ENCODE results near the gene DUSP1.

Gene DUSP1

DNA sequence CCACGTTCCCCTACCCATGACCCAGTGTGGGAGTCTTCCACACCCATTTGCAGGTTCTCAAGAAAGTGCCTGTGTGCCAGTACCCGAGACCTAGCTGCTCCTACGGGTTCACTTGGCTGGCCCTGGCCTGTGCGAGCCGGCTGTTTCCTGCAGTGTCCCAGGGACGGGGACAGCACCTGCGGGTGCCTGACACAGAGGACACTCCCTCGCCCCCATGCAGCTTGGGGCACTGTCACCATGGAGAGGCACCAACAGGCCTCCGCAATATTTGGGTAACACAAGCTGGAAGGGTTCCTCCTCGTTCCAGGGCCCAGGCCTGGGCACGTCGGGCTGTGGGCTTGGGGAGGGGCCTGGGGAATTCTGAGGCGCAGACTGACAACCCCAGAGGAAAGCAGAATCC, 41.4 kb downstream of the DUSP1 start:
- TF ChIP-seq CTCF (IDR thresholded peaks at IDR 0.05; ENCODE audit: low read depth, low read length, missing control alignments), result no peak
- no peak overlapping the region for H3K4me3 ChIP-seq (ENCODE audit: low read depth, low read length)
- no peak for DNase-seq (ENCODE audit: low read depth)
- in situ Hi-C loops (cut with HindIII; ENCODE audit: low sequenced_read_pairs), result no loop called here

DNA sequence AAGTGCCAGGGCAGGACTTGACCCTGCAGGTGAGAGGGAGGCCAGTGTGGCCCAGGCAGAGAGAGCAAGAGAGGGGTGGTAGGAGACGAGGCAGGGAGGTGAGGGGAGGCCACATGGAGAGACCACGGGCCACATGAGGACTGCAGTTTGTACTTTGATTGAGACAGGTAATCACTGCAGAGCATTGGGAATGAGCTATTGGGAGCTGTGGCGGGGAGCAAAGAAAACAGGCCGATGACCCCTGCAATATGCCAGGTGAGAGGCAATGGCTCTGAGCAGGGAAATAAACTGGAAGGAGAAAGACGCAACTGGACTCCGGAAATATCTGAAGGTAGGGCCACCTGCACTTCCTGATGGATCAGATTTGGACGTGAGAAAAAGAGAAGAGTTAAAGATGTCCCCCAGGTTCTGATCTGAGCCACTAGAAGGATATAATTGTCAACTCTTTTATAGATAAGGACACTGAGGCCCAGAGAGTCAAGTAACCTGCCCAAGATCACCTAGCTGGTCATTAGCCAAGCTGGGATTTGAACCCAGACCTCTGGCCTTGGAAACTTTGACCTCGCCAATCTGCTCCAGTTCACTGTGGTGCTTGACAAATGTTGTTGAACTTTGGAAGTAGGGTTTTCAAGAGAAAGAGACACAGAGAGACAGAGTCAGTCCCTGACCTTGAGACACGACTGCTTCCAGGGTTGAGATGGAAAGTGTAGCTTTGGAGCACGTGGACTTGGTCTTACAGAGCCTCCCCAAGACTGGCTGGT, 42.3 kb downstream of the DUSP1 start:
- no peak for TF ChIP-seq CTCF (IDR thresholded peaks at IDR 0.05; ENCODE audit: low read depth, low read length, missing control alignments)
- H3K4me3 ChIP-seq (ENCODE audit: low read depth, low read length), result no peak overlapping the region
- in situ Hi-C loops (cut with HindIII; ENCODE audit: low sequenced_read_pairs), result no loop called here
- DNase-seq (ENCODE audit: low read depth), result no peak

DNA sequence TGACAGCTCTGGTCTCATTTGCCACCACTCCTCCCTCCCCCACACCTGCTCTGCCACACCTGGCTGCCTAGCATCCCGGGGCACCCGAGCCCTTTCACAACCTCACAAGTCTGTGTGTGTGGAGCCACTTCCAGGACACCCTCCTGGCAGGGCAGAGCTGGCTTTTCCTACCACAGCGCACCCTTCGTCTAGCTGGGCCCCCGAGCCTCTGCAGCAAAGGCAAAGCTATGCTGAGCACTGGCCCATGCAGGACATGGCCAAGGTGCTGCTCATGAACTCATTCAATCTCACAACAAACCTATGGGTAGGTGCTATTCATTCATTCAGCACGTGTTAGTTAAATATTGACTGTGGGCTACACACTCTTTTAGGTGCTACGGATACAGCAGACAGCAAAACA, 43.4 kb downstream of the DUSP1 start:
- in situ Hi-C loops (cut with HindIII; ENCODE audit: low sequenced_read_pairs), result no loop called here
- TF ChIP-seq CTCF (IDR thresholded peaks at IDR 0.05; ENCODE audit: low read depth, low read length, missing control alignments), result no peak
- DNase-seq (ENCODE audit: low read depth), result no peak
- H3K4me3 ChIP-seq (ENCODE audit: low read depth, low read length), result no peak overlapping the region

DNA sequence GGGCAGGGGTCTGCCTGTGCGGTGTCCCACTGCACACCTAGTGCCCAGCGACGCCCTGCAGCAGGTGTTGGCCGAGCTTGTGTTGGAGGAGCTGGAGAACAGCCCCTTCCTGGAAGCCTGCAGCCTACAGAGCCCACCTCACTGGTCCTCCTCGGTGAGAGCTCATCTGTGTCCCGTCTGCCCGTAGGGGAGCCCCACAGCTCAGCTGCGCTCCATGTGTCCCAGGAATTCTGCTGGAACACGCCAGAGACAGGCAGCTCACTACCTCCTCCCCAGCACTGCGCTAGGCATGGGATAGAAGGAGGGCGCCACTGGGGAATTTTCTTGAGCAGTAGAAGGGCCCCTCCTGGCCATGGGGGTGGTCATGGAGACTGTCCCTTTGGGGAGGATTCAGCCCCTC, 44.0 kb downstream of the DUSP1 start:
- no peak overlapping the region for H3K4me3 ChIP-seq (ENCODE audit: low read depth, low read length)
- no peak for TF ChIP-seq CTCF (IDR thresholded peaks at IDR 0.05; ENCODE audit: low read depth, low read length, missing control alignments)
- DNase-seq (ENCODE audit: low read depth), result no peak
- in situ Hi-C loops (cut with HindIII; ENCODE audit: low sequenced_read_pairs), result no loop called here

- H3K4me3 ChIP-seq (ENCODE audit: low read depth, low read length), result no peak overlapping the region
- in situ Hi-C loops (cut with HindIII; ENCODE audit: low sequenced_read_pairs), result no loop called here
- DNase-seq (ENCODE audit: low read depth), result no peak
- no peak for TF ChIP-seq CTCF (IDR thresholded peaks at IDR 0.05; ENCODE audit: low read depth, low read length, missing control alignments)
Observed at GRCh38 chr5:172725785-172726184, 45.2 kb downstream of the DUSP1 start.

GRCh38 chr5:172725273-172725672, 45.7 kb downstream of the DUSP1 start:
- no peak overlapping the region for H3K4me3 ChIP-seq (ENCODE audit: low read depth, low read length)
- no peak for TF ChIP-seq CTCF (IDR thresholded peaks at IDR 0.05; ENCODE audit: low read depth, low read length, missing control alignments)
- in situ Hi-C loops (cut with HindIII; ENCODE audit: low sequenced_read_pairs), result no loop called here
- DNase-seq (ENCODE audit: low read depth), result no peak

All from astrocyte of the cerebellum (primary cell).